COLO829 (cell line): ENCODE measurements around the gene UBR1.
A peak's percentile ranks its signal among the peaks of the same experiment; 100 is the strongest.
"Not testable (repeated sequence)": the region's sequence is repeated elsewhere in the genome, so short reads cannot be mapped to it uniquely, and the experiment has no call there.

ENCODE experiments used
- DNase-seq: peaks from one replicate; pipeline ENCODE4 v3.0.0; 2012; ENCODE audit warnings: low spot score

Gene UBR1

DNA sequence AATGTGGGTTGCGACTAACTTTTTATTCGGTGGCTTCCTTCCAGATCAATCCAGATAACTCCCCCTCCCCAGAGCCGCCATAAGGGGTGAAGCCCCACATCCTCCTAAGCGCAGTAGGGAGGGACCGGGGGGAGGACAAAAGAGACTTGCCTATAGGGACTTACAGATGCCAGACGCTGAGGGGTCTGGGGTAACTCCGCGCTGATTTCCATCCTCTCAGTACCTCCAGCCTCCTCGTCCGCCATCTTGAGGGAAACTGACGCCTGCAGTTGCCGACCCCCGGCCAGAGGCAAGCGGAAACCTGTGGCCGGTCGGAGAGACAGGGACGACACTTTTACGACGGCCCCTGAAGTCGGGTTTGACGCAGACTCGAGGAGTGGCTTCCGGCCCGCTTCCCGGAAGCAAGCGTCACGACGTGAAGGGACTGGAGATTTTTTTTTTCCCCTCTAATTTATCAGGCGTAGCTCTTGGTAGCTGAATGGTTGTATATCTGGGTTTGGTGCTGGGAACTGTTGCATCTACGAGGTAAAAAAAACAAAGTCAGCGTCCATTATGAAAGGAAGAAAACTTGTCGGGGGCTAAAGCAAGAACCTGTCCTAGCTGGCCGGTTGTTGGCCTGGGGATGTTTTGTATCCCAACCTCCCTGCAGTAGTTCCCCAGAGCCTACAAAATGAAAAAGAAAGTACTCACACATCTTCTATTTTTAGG, at the start of gene UBR1:
Gene UBR1 (minus strand): TSS at position 261 of the 708 bp plus-strand sequence. CDS start 16 bp downstream, at position 245.
- peak; percentile 76 for DNase-seq

DNA sequence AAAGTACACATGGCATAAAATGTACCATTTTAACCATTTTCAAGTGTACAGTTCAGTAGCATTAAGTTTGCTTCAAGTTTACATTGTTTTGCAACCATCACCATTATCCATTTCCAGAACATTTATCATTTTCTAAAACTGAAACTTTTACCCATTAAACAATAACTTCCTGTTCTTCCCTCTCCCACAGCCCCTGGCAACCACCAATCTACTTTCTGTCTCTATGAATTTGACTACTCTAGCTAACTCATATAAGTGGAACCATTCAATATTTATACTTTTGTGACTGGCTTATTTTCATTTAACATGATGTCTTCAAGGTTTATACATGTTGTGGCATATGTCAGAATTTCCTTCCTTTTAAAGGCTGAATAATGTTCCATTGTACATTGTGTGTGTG, 47.4 kb upstream of the UBR1 start:
- no peak for DNase-seq

DNA sequence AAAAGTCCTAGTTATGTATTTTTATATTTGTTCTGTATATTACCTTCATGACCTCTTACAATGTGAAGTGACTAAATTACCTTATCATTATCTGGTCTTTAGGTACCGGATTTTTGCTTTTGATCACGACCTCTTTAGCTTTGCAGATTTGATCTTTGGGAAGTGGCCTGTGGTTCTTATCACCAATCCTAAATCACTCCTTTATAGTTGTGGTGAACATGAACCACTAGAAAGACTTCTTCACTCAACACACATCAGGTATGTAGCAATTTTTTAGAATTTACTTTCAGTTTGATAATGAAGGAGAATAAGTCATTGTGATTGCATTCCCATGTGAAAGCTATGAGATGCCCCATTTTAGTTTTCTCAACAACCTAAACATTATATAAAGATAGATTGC, 45.9 kb upstream of the UBR1 start:
- DNase-seq = no peak

DNA sequence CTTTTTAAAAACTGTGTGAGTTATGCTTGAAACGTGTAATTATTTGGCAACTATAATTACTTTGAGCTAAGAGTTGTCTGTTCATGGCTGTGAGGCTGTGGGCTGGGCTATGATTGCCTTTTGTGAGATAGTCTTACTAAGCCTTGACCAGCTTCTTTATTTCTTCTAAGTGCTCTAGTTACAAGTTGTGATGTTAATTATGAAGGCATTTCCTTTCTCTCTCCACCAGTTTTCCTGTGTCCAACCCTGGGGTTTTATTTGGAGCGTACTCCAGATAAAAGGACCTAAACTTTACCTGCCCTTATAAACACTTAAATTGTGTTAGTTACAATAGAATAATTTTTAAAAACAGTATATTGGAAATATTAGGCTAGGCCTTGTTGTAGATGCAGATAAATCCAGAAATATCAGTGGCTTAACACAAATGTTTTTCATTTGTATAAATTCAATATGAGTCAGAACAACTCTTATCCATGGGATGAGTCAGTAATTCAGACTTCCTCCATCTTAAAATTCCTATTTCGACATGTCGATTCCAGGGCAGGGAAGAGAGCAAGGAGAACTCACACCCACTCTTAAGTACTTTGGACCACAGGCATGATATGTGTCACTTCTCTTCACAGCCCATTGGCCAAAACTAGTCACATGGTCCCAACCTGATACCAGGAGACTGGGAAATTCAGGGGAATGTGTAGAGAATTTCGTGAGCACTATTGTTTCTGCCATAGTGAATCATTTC, 44.5 kb upstream of the UBR1 start:
- peak; percentile 4 for DNase-seq

DNA sequence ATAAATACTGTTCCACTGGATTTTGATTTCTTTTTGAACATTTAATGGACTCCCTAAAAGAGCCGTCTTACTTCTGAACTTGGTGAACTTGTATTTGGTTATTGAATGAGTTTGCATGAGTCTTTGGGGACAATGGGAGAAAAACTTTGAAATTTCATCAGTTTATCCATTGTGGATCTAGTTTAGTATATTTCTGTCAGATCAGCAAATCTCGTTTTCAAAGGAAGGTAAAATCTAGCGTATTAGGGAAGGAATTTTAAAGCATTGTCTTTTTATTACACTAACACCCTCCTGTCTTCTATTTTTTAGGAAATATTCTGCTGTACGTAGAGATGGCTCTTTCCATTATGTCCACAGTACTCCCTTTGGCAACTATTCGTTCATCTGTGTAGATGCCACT, 40.3 kb upstream of the UBR1 start:
- DNase-seq = no peak

DNA sequence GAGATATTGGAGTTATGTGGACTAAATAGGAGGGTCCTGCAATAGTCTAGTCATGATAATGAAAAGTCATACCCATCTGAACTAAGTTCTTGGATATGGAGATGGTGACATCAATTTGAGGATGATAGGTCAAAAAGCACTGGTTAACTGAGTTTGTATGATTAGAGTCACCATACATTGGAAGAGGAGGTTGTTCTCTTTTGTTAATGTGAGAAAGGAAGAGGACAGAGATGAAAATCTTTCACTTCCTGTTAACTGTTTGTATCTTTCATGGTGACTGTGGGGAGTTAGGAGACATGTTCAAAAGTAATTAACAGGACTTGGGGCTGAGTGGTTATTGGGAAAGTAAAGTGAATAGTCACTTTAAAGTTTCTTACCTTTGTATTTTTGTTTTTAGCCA, 38.7 kb upstream of the UBR1 start:
- no peak for DNase-seq

DNA sequence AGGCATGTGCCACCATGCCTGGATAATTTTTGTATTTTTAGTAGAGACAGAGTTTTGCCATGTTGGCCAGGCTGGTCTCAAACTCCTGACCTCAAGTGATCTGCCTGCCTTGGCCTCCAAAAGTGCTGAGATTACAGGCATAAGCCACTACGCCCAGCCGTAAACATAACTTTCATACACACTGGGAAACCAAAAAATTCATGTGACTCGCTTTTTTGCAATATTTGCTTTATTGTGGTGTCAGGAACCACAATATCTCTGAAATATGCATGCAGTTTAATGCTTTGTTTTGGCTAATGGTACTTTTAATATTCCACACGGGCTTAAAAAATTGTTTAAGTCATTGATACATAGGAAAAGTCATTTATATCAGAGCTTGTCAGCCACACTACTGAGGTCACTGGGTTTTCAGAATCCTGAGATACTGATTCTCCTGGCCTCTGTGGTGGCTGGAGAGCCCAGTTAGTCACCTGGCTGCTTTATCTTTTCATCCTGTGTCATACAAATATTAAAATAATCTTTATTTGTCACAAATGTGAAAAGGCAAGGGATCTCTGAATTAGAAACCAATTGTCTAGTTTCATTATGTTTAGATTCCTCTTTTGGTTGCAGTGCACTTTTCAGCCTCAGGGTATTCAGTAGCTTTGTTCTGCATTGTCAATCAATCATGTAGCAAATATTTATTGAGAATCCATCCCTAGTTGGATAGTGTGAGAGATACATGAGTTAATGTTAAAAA, 37.5 kb upstream of the UBR1 start:
- DNase-seq = no peak

DNA sequence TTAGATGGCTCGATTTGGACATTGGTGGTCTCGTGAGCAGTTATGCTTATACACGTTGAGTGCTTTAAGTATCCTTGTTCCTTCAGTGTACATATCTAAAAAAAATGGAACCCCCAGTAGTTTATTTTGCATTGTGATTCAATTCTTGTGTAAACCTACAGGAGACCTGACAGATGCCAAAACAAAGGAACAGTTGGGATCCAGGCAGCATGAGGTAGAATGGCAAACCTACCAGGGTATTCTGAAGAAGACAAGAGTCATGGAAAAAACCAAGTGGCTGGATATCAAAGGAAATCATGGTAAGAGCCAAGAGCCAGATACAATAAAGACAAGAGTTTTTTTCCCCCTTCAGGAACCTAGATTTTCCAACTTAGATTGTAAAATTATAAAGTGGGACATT, 29.5 kb upstream of the UBR1 start:
- no peak for DNase-seq

DNA sequence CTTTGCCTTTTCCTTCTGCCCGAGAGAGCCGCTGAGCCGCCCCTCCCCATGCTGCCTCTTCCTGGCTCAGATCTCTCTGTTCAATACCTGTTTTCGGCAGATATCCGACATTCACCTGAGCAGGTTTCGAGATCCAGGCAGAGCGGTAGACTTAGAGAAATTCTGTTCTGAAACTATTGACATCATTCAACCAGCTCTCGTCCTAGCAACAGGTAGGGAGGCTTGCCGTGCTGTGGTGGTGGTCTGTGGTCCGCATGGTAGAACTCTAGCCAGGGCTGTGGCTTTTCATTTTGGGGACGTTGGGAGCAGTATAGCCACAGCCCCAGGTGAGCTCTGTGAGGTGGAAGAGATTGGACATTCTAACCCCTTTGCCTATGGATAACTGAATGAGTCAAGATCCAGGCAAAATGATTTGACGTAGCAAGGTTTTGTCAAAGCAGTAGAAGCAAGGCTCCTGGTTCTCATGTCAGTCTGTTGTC, 28.4 kb upstream of the UBR1 start:
- no peak for DNase-seq

DNA sequence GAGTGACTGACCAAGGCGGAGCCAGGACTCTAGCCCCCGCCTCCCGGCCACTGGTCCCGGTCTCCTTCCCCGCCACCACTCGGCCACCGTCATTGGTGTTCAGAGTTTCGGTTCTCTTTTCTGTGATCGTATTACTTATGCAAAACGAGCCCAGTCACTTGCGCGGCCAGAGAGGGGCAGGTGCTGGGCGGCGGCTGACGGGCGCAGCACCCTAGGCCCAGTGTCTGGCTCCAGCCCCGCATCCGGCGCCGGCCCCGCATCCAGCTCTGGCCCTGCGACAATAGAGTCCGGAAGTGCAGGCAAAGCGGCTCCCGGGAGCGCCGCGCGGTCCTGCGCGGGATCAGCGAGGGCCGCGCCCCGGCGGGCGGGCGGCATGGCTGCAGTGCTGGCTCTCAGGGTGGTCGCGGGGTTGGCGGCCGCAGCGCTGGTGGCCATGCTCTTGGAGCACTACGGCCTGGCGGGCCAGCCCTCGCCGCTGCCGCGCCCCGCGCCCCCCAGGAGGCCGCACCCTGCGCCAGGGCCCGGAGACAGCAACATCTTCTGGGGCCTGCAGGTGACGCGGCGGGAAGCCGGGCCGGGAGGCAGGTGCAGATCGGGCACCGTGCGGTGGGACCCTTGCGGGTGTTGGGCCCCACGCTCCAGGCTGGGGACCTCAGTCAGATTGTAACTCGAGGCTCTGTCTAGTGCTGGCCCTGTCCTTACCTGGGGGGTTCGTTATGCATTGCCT, 27.8 kb upstream of the UBR1 start, which contains the start of gene TMEM62:
Gene TMEM62 (plus strand): TSS at position 157 of the 727 bp plus-strand sequence. CDS start 217 bp downstream, at position 374.
- DNase-seq = peak; percentile 15

DNA sequence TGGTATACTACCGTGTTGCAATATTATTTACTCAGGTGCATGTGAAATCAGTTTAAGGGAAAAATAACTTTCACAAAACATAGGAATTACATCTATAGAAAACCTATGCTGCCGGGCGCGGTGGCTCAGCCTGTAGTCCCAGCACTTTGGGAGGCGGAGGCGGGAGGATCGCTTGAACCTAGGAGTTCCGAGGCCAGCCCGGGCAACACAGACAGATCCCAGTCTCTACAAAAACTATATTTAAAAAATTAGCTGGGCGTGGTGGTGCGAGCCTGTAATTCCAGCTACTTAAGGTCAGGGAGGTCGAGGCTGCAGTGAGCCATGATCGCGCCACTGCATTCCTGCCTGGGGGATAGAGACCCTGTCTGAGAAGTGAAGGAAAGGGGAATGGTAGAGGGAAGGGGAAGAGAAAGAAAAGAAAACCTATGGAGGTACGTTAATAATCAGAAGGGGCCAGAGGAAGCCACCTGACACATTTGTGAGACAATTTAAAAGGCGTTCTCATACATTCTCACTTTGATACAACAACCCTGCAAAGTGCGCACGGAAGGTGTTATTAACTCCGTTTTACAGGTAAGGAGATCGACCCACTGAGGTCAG, 27.1 kb upstream of the UBR1 start:
- DNase-seq = no peak

DNA sequence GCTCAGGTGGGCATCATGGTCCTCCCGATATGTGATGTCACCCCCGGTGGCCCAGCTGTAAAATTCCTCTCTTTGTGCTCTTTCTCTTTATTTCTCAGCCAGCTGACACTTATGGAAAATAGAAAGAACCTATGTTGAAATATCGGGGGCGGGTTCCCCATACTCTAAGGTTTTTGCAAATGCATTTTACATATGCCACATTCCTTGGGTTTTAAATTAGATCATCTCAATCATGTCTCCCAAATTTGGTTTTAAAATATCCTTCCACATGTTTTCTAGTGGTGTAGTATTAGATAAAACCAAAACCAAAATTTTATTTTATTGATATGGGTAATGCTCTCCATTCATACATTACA, 23.1 kb upstream of the UBR1 start:
- DNase-seq = no peak

DNA sequence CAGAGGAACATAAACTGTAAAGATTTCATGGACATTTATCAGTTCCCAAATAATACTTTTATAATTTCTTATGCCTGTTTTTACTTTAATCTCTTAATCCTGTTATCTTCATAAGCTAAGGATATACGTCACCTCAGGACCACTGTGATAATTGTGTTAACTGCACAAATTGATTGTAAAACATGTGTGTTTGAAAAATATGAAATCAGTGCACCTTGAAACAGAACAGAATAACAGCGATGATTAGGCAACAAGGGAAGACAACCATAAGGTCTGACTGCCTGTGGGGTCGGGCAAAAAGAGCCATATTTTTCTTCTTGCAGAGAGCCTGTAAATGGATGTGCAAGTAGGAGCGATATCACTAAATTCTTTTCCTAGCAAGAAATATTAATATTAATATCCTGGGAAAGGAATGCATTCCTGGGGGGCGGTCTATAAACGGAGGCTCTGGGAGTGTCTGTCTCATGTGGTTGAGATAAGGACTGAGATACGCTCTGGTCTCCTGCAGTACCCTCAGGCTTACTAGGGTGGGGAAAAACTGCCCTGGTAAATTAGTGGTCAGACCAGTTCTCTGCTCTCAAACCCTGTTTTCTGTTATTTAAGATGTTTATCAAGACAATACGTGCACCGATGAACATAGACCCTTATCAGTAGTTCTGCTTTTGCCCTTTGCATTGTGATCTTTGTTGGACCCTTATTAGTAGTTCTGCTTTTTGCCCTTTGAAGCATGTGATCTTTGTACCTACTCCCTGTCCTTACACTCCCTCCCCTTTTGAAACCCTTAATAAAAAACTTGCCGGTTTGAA, 22.5 kb upstream of the UBR1 start:
- DNase-seq = not testable (repeated sequence)

DNA sequence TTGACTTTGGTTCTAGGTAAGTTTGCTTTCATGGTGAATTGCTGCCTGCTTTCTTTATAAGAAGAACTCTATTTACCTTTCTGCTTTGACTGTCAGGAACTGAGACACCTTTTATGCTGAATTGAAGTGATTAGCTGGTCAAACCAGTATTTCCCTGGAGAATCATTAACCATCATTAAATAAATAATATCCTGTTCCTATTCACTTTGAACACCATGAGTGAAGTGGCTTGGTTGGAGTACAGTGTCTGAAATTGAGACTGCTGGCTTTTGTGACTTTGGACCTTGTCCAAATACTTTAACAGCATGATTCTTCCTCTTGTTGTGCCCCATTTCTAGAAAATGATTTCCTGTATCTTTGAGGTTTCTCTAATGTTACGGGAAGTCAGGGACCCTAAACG, 21.9 kb upstream of the UBR1 start:
- DNase-seq = no peak

DNA sequence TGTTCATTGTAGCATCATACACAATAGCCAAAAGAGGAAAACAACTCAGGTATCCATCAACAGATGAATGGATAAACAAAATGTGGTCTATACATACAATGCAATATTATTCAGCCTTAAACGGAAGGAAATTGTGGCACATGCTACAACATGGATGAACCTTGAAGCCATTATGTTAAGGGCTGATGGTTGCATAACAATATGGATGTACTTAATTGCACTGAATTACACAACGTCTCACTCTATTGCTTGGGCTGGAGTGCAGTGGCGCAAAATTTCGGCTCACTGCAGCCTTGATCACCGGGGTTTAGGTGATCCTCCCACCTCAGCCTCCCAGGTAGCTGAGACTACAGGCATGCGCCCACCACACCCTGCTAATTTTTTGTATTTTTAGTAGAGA, 20.5 kb upstream of the UBR1 start:
- DNase-seq = no peak

DNA sequence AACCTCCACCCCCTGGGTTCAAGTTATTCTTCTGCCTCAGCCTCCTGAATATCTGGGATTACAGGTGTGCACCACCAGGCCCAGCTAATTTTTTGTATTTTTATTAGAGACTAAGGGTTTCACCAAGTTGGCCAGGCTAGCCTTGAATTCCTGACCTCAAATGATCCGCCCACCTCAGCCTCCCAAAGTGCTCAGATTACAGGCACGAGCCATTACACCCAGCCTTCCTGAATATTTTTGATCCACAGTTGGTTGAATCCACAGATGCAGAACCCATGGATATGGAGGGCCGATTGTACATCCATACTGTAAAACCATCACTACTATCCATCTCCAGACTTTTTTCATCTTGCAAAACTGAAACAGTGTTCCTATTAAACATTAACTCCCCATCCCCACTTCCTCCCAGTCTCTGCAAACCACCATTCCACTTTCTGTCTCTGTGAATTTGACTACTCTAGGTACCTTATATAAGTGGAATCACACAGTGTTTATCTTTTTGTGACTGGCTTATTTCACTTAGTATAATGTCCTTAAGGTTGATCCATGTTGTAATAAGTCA, 19.3 kb upstream of the UBR1 start:
- no peak for DNase-seq

DNA sequence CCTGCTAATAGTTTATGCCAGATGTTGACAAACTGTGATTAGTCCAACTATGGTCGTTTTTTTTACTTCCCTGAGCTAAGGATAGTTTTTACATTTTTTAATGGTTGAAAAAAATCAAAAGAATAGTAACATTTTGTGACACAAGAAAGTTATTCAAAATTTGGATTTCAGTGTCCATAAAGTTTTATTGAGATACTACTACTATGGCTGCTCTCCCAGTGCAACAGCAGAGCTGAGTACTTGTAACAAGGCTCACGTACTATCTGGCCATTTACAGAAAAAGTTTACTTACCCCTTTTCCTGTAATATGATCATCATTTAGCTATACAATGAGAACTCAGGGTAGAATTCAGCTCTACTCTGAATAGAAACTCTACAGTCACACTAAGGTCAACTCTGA, 16.0 kb upstream of the UBR1 start:
- DNase-seq = no peak

DNA sequence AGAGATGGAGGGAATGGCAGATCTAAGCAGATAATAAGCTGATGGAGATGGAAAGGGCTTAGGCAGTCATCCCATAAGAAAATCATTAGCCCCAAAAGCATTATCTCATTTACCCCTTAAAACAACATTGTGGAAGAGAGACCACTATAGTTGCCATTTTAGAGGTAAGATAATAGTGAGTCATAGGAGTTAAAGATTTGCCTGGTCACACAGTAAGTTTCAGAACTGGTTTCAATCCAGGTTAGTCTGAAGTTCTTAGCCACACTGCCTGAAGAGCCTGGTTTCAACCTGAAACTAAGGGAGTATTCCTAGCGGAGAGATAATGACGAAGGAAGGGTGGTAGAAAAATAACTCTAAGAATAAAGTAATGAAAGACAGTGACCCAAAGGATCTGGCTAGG, 13.0 kb upstream of the UBR1 start:
- DNase-seq = no peak

DNA sequence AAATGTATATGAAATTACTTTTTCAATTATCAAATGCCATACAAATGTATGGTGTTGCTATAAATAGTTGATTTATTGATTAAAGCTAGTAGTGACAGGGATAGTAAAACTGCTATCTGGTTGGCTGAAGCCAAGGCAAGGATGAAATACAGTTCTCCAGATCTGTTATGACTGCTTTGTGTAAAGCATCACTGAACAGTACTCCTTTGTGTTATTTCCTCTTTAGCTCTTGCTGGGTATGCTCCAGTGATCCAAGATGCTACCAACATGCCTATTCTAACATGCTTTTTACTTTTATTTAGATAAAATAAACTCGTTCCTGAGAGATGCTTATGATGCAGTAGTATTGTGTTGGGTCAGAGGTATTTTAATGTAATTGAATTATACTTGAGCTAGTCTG, 12.4 kb upstream of the UBR1 start:
- DNase-seq = no peak

DNA sequence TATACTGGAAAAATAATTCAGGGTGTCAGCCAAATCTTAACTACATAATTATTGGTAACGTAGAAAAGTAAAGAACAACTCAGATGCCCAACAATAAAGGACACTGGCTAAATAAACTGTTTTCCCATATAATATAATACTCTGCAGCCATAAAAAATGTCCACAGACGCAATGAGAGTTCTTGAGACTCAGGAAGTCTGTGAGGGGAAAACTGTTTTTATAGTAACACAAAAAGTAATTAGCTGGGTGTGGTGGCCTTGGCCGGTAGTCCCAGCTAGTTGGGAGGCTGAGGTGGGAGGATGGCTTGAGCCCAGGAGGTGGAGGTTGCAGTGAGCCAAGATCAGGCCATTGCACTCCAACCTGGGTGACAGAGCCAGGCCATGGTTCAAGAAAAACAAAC, 5.5 kb upstream of the UBR1 start:
- no peak for DNase-seq

DNA sequence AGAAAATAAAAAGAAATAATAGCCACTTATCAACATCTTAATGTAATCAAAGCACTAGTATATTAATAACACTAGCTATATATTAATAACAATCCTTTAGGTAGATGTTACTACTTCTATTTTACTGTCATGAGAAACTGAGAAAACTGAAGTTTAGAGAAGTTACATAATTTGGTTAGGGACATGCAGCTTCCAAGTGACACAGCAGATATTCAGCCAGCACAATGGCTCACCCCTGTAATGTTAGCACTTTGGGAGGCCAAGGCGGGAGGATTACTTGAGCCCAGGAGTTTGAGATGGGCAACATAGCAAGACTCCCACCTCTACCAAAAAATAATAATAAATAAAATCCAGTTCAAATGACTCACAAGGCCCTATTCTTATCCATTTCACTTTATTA, 1.9 kb upstream of the UBR1 start:
- DNase-seq = no peak
